Stomach smooth muscle (tissue), 2 donors: ENCODE data around the gene HDAC4.

Source experiments
- H3K27ac ChIP-seq: one replicate; pipeline ENCODE4 v1.7.0; 2013; ENCODE audit warnings: mild to moderate bottlenecking, low read length, inconsistent platforms
- H3K27me3 ChIP-seq, 2 donors: one replicate each; pipeline ENCODE4 v1.7.0; 2013; ENCODE audit warnings: low read length in 2 of 2; ENCODE audit not compliant: insufficient read depth in 2 of 2, control insufficient read depth in 1 of 2
- H3K36me3 ChIP-seq, 2 donors: one replicate each; pipeline ENCODE4 v1.7.0; 2013; ENCODE audit warnings: low read length in 2 of 2; ENCODE audit not compliant: control insufficient read depth in 2 of 2, insufficient read depth in 2 of 2
- H3K4me1 ChIP-seq: one replicate; pipeline ENCODE4 v1.7.0; 2013; ENCODE audit warnings: low read length; ENCODE audit not compliant: control insufficient read depth, insufficient read depth
- H3K4me3 ChIP-seq, 2 donors: one replicate each; pipeline ENCODE4 v1.7.0; 2013; ENCODE audit warnings: low read length in 2 of 2
- H3K9ac ChIP-seq, 2 donors: one replicate each; pipeline ENCODE4 v1.7.0; 2013; ENCODE audit warnings: low read length in 2 of 2, mild to moderate bottlenecking in 1 of 2
- H3K9me3 ChIP-seq, 2 donors: one replicate each; pipeline ENCODE4 v1.7.0; 2013; ENCODE audit warnings: low read length in 2 of 2; ENCODE audit not compliant: control insufficient read depth in 2 of 2
- donor health status: healthy.
- donor health status: Pancreatic carcinoma.

Gene HDAC4

GRCh38 chr2:239424337-239425045 lies 23.7 kb upstream of the HDAC4 start:
- Histone ChIP-seq H3K9me3 (no peaks in the 10 kb centered on the region), H3K4me3 (no peak overlapping the region), H3K27ac (no peak overlapping the region), H3K4me1 (no peaks in the 10 kb centered on the region), H3K27me3 (peaks cover 0 to 6% of the 10 kb centered on the region in 2 donors), H3K36me3 (no peaks in the 10 kb centered on the region), H3K9ac (no peak overlapping the region)

GRCh38 chr2:239423551-239423950 lies 22.7 kb upstream of the HDAC4 start:
- no peaks in the 10 kb centered on the region for H3K36me3 ChIP-seq
- no peaks in the 10 kb centered on the region for H3K9me3 ChIP-seq
- H3K4me3 ChIP-seq = no peak overlapping the region
- H3K9ac ChIP-seq = no peak overlapping the region
- peaks cover 0 to 6% of the 10 kb centered on the region in 2 donors for H3K27me3 ChIP-seq
- no peaks in the 10 kb centered on the region for H3K4me1 ChIP-seq
- no peak overlapping the region for H3K27ac ChIP-seq

DNA sequence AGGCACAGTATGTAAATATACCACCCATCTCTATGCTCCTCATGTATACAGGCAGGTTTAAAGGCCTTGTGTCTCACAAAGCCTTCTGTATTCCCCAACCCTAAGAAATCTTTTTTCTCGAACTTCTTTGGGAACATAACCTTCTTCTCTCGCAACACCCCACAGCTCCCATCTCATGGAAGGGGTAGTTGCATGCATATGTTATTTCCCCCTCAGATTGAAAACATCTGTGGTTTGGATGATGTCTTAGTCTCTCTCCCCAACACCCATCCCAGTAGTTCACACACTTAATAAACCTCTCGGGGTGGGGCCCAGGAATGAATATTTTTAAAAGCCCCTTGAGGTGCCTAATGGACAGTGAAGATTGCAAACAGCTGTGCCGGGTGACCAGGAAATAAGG lies 21.0 kb upstream of the HDAC4 start:
- Histone ChIP-seq H3K27me3 (peaks cover 0 to 6% of the 10 kb centered on the region in 2 donors), H3K9me3 (no peaks in the 10 kb centered on the region), H3K9ac (no peak overlapping the region), H3K4me1 (no peaks in the 10 kb centered on the region), H3K4me3 (no peak overlapping the region), H3K36me3 (no peaks in the 10 kb centered on the region), H3K27ac (no peak overlapping the region)

DNA sequence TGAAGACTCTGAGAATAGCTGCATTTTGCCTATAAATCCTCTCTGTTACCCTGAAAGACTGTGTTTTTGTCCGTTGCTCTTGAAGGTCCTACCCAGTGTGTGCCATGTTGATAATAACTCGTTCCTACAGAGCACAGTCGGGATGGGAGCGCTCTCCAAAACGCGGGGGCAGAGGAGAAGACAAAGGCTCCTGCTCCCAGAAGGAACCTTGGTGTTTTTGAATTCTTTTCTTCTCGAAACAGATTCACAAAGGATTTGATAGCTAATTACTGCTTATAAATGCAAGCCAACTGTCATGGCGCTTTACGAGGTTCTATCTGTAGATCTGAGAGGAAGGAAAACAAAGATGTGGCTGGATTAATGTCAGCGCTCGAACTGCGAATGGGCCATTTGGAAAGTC lies 19.3 kb upstream of the HDAC4 start:
- Histone ChIP-seq H3K4me3 (no peak overlapping the region), H3K27ac (no peak overlapping the region), H3K4me1 (no peaks in the 10 kb centered on the region), H3K27me3 (peaks cover 0 to 6% of the 10 kb centered on the region in 2 donors), H3K36me3 (no peaks in the 10 kb centered on the region), H3K9ac (no peak overlapping the region), H3K9me3 (no peaks in the 10 kb centered on the region)

GRCh38 chr2:239418918-239419317 lies 18.1 kb upstream of the HDAC4 start:
- no peak overlapping the region for H3K4me3 ChIP-seq
- peaks cover 0 to 6% of the 10 kb centered on the region in 2 donors for H3K27me3 ChIP-seq
- no peaks in the 10 kb centered on the region for H3K9me3 ChIP-seq
- H3K4me1 ChIP-seq = no peaks in the 10 kb centered on the region
- no peaks in the 10 kb centered on the region for H3K36me3 ChIP-seq
- no peak overlapping the region for H3K9ac ChIP-seq
- no peak overlapping the region for H3K27ac ChIP-seq

DNA sequence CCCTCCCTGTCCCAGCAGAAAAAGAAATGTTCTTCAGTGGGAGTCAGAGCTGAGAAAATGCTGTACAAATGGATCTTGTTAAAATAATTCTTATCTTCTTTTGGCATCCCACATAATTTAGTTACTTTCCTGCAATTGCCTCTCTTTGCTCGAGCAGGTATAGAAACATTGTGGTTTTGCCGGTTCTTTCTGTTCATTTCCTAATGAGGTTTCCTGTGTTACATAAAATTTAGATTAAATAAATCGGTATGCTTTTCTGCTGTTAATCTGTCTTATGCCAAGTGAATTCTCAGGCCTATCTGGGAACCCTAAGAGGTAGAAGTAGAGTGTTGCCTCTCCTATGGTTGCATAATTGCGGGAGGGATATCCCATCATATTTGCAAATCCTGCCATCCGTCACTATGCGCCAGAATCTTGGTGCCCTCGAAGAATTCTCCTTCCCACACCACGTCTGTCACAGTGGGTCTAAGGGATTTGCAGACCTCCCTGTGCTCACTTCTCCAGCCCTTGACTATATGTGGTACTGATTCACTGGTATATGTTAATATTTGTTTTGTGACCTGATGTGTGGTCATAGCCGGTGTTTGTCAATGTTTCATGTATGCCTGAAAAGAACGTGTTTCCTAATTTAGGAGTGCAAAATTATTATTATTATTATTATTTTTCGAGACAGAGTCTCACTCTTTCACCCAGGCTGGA lies 12.2 kb upstream of the HDAC4 start:
- no peak overlapping the region for H3K4me3 ChIP-seq
- H3K9ac ChIP-seq = no peak overlapping the region
- H3K27me3 ChIP-seq = no peaks in the 10 kb centered on the region
- H3K4me1 ChIP-seq = no peaks in the 10 kb centered on the region
- no peaks in the 10 kb centered on the region for H3K36me3 ChIP-seq
- peaks cover 8% of the 10 kb centered on the region in 2 donors for H3K9me3 ChIP-seq
- H3K27ac ChIP-seq = no peak overlapping the region

DNA sequence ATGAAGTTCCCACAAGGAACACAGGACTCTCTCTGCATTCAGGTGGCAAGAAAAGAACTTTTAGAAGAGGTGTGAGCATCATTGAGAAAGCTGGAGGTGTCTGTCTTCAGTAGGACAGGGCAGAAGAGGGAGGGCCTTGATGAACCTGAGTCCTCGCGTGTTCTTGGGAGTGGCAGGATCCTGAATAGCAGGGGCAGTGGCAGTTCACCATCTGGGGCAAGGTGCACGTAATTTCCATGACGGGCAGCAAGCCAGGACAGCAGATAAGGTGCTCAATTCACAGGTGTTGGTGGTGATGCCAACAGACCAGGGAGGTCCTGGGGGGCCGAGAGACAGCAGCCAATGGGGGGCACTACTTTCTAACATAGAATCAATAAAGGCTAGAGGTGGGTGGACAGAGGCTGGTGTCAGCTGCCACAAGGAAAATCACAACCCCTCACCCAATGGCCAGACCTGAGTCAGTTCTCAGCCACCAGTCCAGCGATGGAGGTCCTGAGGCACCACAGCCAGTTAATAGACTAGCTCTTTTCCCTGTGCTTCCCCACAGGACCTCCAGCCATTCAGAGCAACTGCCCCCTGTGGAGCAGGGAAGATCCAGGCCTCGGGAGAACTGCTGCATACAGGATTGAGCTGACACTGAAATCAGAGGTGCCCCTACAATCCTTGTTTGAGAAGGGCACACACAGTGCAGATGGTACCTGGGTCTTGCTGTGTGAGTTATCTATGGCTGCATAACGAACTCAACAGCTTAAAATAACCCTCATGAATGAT lies 10.9 kb upstream of the HDAC4 start:
- Histone ChIP-seq H3K4me1 (no peaks in the 10 kb centered on the region), H3K4me3 (no peak overlapping the region), H3K27ac (no peak overlapping the region), H3K9ac (no peak overlapping the region), H3K9me3 (peaks cover 8% of the 10 kb centered on the region in 2 donors), H3K36me3 (no peaks in the 10 kb centered on the region), H3K27me3 (no peaks in the 10 kb centered on the region)

GRCh38 chr2:239411117-239411516 lies 10.3 kb upstream of the HDAC4 start:
- no peaks in the 10 kb centered on the region for H3K4me1 ChIP-seq
- no peak overlapping the region for H3K4me3 ChIP-seq
- H3K9ac ChIP-seq = no peak overlapping the region
- H3K9me3 ChIP-seq = peaks cover 8% of the 10 kb centered on the region in 2 donors
- no peak overlapping the region for H3K27ac ChIP-seq
- H3K27me3 ChIP-seq = no peaks in the 10 kb centered on the region
- H3K36me3 ChIP-seq = no peaks in the 10 kb centered on the region

- H3K9ac ChIP-seq = no peak overlapping the region
- no peak overlapping the region for H3K4me3 ChIP-seq
- no peak overlapping the region for H3K27ac ChIP-seq
- H3K9me3 ChIP-seq = peaks cover 8% of the 10 kb centered on the region in 2 donors
- H3K4me1 ChIP-seq = no peaks in the 10 kb centered on the region
- no peaks in the 10 kb centered on the region for H3K27me3 ChIP-seq
- no peaks in the 10 kb centered on the region for H3K36me3 ChIP-seq
These were observed 9.2 kb upstream of the HDAC4 start for GRCh38 chr2:239409976-239410375.

DNA sequence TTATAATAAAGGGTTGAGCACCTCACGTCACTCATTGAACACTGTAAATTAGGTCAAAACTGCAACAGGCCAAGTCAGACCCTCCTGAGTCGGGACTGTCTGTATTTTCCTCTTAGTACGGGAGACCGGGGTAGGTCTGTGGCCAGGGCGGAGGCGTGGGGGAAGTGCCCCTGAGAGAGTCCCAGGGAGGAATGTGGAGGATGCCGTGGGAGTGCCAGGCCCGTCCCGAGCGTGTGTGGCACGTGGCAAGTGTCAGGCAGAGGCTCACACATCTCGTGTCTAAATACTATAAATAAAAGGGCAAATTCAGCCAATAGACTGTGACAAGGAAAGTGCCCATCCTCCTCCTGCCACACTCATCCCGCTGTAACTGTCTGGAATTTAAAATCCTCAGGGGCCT lies 6.3 kb upstream of the HDAC4 start:
- no peak overlapping the region for H3K4me3 ChIP-seq
- no peaks in the 10 kb centered on the region for H3K36me3 ChIP-seq
- H3K9ac ChIP-seq = no peak overlapping the region
- peaks cover 3% of the 10 kb centered on the region for H3K4me1 ChIP-seq
- peaks cover 1 to 2% of the 10 kb centered on the region in 2 donors for H3K9me3 ChIP-seq
- no peak overlapping the region for H3K27ac ChIP-seq
- H3K27me3 ChIP-seq = no peaks in the 10 kb centered on the region
